ENCODE results near the gene CD180. TPM values are rescaled to one million over a fixed set of nuclear protein-coding genes. Genes with fewer than 3 reads are reported as not detected.

CD180 gene
- total RNA-seq, 1 experiment from 2014 or later = not detected

DNA sequence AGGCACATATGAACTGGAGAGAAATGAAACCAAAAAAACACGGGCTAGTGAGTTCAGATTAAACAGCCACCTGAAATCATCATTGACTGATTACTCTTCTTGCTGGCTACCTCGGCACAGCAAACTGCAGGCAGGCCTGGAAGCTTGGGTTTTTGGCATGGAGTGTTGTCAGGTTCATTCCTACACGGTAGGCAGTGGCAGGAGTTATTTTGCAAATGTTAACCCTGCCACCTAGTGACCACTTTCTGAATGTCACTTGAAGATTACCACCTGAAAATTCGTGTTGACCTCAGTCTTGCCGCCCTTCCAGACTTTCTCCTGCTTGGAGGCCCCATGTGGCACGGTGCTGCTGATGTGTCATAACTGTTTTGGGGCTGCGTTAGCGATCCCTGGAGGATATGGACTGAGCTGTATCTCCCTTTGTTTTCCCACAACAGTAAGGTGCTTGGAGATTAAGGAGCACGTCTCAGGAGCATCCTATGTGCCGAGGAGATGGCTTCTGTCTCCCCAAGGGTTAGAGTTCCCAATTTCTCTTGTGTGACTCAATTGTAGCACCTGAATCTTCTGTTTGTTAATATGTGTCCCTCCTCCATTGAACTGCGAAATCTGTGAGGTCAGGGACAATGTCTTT, 12.7 kb upstream of the CD180 start:
- no TSS peak for BruUV-seq (replicated peaks)
- TF ChIP-seq, protein P1, sequence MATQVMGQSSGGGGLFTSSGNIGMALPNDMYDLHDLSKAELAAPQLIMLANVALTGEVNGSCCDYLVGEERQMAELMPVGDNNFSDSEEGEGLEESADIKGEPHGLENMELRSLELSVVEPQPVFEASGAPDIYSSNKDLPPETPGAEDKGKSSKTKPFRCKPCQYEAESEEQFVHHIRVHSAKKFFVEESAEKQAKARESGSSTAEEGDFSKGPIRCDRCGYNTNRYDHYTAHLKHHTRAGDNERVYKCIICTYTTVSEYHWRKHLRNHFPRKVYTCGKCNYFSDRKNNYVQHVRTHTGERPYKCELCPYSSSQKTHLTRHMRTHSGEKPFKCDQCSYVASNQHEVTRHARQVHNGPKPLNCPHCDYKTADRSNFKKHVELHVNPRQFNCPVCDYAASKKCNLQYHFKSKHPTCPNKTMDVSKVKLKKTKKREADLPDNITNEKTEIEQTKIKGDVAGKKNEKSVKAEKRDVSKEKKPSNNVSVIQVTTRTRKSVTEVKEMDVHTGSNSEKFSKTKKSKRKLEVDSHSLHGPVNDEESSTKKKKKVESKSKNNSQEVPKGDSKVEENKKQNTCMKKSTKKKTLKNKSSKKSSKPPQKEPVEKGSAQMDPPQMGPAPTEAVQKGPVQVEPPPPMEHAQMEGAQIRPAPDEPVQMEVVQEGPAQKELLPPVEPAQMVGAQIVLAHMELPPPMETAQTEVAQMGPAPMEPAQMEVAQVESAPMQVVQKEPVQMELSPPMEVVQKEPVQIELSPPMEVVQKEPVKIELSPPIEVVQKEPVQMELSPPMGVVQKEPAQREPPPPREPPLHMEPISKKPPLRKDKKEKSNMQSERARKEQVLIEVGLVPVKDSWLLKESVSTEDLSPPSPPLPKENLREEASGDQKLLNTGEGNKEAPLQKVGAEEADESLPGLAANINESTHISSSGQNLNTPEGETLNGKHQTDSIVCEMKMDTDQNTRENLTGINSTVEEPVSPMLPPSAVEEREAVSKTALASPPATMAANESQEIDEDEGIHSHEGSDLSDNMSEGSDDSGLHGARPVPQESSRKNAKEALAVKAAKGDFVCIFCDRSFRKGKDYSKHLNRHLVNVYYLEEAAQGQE (IDR thresholded peaks at IDR 0.05; ENCODE audit: low read depth) = no peak
- TF ChIP-seq, protein P2, sequence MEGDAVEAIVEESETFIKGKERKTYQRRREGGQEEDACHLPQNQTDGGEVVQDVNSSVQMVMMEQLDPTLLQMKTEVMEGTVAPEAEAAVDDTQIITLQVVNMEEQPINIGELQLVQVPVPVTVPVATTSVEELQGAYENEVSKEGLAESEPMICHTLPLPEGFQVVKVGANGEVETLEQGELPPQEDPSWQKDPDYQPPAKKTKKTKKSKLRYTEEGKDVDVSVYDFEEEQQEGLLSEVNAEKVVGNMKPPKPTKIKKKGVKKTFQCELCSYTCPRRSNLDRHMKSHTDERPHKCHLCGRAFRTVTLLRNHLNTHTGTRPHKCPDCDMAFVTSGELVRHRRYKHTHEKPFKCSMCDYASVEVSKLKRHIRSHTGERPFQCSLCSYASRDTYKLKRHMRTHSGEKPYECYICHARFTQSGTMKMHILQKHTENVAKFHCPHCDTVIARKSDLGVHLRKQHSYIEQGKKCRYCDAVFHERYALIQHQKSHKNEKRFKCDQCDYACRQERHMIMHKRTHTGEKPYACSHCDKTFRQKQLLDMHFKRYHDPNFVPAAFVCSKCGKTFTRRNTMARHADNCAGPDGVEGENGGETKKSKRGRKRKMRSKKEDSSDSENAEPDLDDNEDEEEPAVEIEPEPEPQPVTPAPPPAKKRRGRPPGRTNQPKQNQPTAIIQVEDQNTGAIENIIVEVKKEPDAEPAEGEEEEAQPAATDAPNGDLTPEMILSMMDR (IDR thresholded peaks at IDR 0.05 in 2 of 3, conservative IDR thresholded peaks at IDR 0.05 in 1 of 3; ENCODE audit: borderline replicate concordance in 1 of 3, insufficient read depth in 1 of 3, low read depth in 2 of 3, low read length in 2 of 3) = peak; percentile 62 to 86 (median 73)
- TF ChIP-seq, protein P3, sequence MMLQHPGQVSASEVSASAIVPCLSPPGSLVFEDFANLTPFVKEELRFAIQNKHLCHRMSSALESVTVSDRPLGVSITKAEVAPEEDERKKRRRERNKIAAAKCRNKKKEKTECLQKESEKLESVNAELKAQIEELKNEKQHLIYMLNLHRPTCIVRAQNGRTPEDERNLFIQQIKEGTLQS (IDR thresholded peaks at IDR 0.05) = no peak
- TF ChIP-seq POLR2AphosphoS5 (IDR thresholded peaks at IDR 0.05; ENCODE audit: low read depth, low read length) = no peak
- TF ChIP-seq RAD21 (IDR thresholded peaks at IDR 0.05; ENCODE audit: low read depth) = peak; percentile 92
- TF ChIP-seq MAX (IDR thresholded peaks at IDR 0.05) = peak; percentile 34; the same call in 1 of the 2 replicates
- TF ChIP-seq CBX3 (IDR thresholded peaks at IDR 0.05; ENCODE audit: low read depth) = peak; percentile 65
- Histone ChIP-seq H3K4me3 (replicated peaks in 1 of 2; ENCODE audit: low read depth in 1 of 2, low read length in 2 of 2) (no peak overlapping the region), H3K4me2 (ENCODE audit: low read length) (peak overlapping the region; percentile 28; the same call in 1 of the 2 replicates), H4K20me1 (ENCODE audit: insufficient read depth) (no peaks in the 10 kb centered on the region), H2AFZ (ENCODE audit: low read depth, low read length, poor library complexity, severe bottlenecking) (peak overlapping the region; percentile 91), H3K79me2 (ENCODE audit: insufficient read depth, low read length) (no peaks in the 10 kb centered on the region), H3K27me3 (ENCODE audit: insufficient read depth, low read length) (no peaks in the 10 kb centered on the region), H3K27ac (ENCODE audit: low read depth, low read length) (no peak overlapping the region), H3K9ac (ENCODE audit: low read length) (no peak overlapping the region), H3K36me3 (ENCODE audit: control insufficient read depth in 1 of 2, insufficient read depth in 2 of 2, low read length in 2 of 2) (no peaks in the 10 kb centered on the region), H3K9me2 (ENCODE audit: insufficient read depth) (no peaks in the 10 kb centered on the region), H3K9me3 (ENCODE audit: control insufficient read depth in 1 of 2, insufficient read depth in 1 of 2, low read depth in 1 of 2, low read length in 2 of 2) (no peaks in the 10 kb centered on the region), H3K4me1 (ENCODE audit: control insufficient read depth in 1 of 2, insufficient read depth in 2 of 2, low read length in 2 of 2) (peaks cover 2 to 43% of the 10 kb centered on the region in 2 experiments)
- peak; percentile 81 for ATAC-seq
- ChIA-PET CTCF (interaction anchor here (0.8 to 3.3 kb wide), 11 partner anchors 9 to 1062 kb away, joined by 3 to 30 read pairs (median 3); no protein-coding TSS in a partner anchor), RAD21 (ENCODE audit: low non-redundant PET in 1 of 2, low total read pairs in 2 of 2, uncharacterized antibody in 2 of 2, unreplicated experiment in 2 of 2) (interaction anchor here in 1 of 2 experiments (0.8 kb wide), 1 partner anchor 43 kb away, joined by 3 read pairs; no protein-coding TSS in a partner anchor), POLR2A (no interaction called here)
- intact Hi-C loops (cut with micrococcal nuclease) = loop anchor here (1.0 to 10.0 kb wide), 6 partner anchors 43 to 904 kb away; no protein-coding TSS in a partner anchor
- peak; percentile 69 for DNase-seq (ENCODE audit: low read depth, low spot score)

All from HCT116 (cell line).